ENCODE measurements around the gene CDH4. TPM values are rescaled to one million over a fixed set of nuclear protein-coding genes. Genes with fewer than 3 reads are reported as not detected.

Gene CDH4
- total RNA-seq, 1 donor from 2014 or later = 8.9 TPM

- H3K27ac Mint-ChIP-seq (ENCODE audit: unreplicated experiment) = no peak overlapping the region
- peaks cover 12% of the 10 kb centered on the region for H3K4me1 Mint-ChIP-seq
- H3K4me3 Mint-ChIP-seq = no peak overlapping the region
- no peak for DNase-seq (ENCODE audit: low read depth, low spot score)
- peaks cover 14% of the 10 kb centered on the region for H3K36me3 Mint-ChIP-seq (ENCODE audit: low read depth)
- no peaks in the 10 kb centered on the region for H3K9me3 Mint-ChIP-seq
- no peak for TF ChIP-seq CTCF (conservative IDR thresholded peaks at IDR 0.05)
- no peaks in the 10 kb centered on the region for H3K27me3 Mint-ChIP-seq (ENCODE audit: low read depth)
These were observed 723.5 kb downstream of the CDH4 start for GRCh38 chr20:61975407-61976129.

GRCh38 chr20:61976263-61976643, 724.2 kb downstream of the CDH4 start:
- Mint-ChIP-seq H3K4me3 (no peak overlapping the region), H3K27ac (ENCODE audit: unreplicated experiment) (peak overlapping the region; percentile 94), H3K36me3 (ENCODE audit: low read depth) (peaks cover 16% of the 10 kb centered on the region)

GRCh38 chr20:61976644-61977418, 724.8 kb downstream of the CDH4 start:
- Mint-ChIP-seq H3K4me1 (peaks cover 18% of the 10 kb centered on the region), H3K4me3 (no peak overlapping the region), H3K27me3 (ENCODE audit: low read depth) (no peaks in the 10 kb centered on the region), H3K9me3 (no peaks in the 10 kb centered on the region), H3K36me3 (ENCODE audit: low read depth) (peaks cover 19% of the 10 kb centered on the region), H3K27ac (ENCODE audit: unreplicated experiment) (no peak overlapping the region)
- no peak for TF ChIP-seq CTCF (conservative IDR thresholded peaks at IDR 0.05)
- DNase-seq (ENCODE audit: low read depth, low spot score) = no peak

More at GRCh38 chr20:61976263-61976643, 724.2 kb downstream of the CDH4 start:
- Mint-ChIP-seq H3K4me1 (peaks cover 15% of the 10 kb centered on the region), H3K9me3 (no peaks in the 10 kb centered on the region), H3K27me3 (ENCODE audit: low read depth) (no peaks in the 10 kb centered on the region)
- no peak for DNase-seq (ENCODE audit: low read depth, low spot score)
- no peak for TF ChIP-seq CTCF (conservative IDR thresholded peaks at IDR 0.05)

GRCh38 chr20:61977419-61977786, 725.3 kb downstream of the CDH4 start:
- no peaks in the 10 kb centered on the region for H3K9me3 Mint-ChIP-seq
- H3K27me3 Mint-ChIP-seq (ENCODE audit: low read depth) = no peaks in the 10 kb centered on the region
- no peak overlapping the region for H3K4me3 Mint-ChIP-seq
- H3K4me1 Mint-ChIP-seq = peaks cover 18% of the 10 kb centered on the region
- no peak overlapping the region for H3K27ac Mint-ChIP-seq (ENCODE audit: unreplicated experiment)
- H3K36me3 Mint-ChIP-seq (ENCODE audit: low read depth) = peaks cover 15% of the 10 kb centered on the region
- no peak for DNase-seq (ENCODE audit: low read depth, low spot score)
- TF ChIP-seq CTCF (conservative IDR thresholded peaks at IDR 0.05) = no peak

- TF ChIP-seq CTCF (conservative IDR thresholded peaks at IDR 0.05) = no peak
- no peak overlapping the region for H3K4me3 Mint-ChIP-seq
- H3K27ac Mint-ChIP-seq (ENCODE audit: unreplicated experiment) = no peak overlapping the region
- no peaks in the 10 kb centered on the region for H3K27me3 Mint-ChIP-seq (ENCODE audit: low read depth)
- H3K4me1 Mint-ChIP-seq = peaks cover 18% of the 10 kb centered on the region
- DNase-seq (ENCODE audit: low read depth, low spot score) = no peak
- H3K36me3 Mint-ChIP-seq (ENCODE audit: low read depth) = peaks cover 5% of the 10 kb centered on the region
- H3K9me3 Mint-ChIP-seq = no peaks in the 10 kb centered on the region
These were observed 726.4 kb downstream of the CDH4 start for GRCh38 chr20:61978491-61978890.

All from neural crest cell (in vitro differentiated cells).